DMS53 treated with DMSO at 0.1 percent for 48 hours (cell line): Measurements from ENCODE around the gene SLC26A1.

Source experiments
- DNase-seq: peaks from one replicate; lab custom pipeline; 2025; ENCODE audit not compliant: unreplicated experiment; lab: John Stamatoyannopoulos, UW

SLC26A1 gene

DNA sequence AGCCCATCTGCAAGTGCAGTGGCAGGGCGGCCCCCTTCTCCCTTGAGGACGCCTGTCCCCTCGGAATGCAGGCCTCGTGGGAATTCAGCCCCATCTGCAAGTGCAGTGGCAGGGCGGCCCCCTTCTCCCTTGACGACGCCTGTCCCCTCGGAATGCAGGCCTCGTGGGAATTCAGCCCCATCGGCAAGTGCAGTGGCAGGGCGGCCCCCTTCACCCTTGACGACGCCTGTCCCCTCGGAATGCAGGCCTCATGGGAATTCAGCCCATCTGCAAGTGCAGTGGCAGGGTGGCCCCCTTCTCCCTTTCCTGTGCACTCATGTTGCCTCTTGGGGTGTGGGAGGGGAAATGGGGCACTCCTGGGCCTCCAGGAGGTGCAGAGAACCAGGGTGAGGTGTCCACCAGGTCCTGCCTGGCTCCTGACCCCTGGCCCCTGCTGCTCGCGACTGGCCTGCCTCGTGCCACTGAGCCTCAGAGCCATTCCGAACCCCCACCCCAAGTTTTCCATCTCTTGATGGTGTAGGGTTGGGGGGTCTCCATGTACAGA lies 6.8 kb upstream of the SLC26A1 start:
- DNase-seq = no peak

DNA sequence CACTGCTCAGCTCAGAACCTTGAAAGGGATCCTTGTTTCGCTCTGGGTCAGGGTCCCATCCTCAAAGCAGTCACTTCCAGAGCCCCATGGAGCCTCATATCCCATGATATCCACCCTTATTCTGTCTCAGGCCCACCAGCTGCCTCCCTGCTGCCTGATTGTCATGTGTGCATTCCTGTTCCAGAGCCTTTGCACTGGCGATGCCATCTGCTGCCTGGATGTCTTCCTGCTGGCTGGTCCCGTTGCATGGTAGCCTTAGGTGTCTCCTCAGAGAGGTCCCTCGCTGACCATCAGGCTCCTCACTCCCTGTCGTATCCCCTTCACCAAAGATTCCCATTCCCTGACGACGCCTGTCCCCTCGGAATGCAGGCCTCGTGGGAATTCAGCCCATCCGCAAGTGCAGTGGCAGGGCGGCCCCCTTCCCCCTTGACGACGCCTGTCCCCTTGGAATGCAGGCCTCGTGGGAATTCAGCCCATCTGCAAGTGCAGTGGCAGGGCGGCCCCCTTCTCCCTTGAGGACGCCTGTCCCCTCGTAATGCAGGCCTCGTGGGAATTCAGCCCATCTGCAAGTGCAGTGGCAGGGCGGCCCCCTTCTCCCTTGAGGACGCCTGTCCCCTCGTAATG lies 6.1 kb upstream of the SLC26A1 start:
- peak; percentile 46 for DNase-seq

DNA sequence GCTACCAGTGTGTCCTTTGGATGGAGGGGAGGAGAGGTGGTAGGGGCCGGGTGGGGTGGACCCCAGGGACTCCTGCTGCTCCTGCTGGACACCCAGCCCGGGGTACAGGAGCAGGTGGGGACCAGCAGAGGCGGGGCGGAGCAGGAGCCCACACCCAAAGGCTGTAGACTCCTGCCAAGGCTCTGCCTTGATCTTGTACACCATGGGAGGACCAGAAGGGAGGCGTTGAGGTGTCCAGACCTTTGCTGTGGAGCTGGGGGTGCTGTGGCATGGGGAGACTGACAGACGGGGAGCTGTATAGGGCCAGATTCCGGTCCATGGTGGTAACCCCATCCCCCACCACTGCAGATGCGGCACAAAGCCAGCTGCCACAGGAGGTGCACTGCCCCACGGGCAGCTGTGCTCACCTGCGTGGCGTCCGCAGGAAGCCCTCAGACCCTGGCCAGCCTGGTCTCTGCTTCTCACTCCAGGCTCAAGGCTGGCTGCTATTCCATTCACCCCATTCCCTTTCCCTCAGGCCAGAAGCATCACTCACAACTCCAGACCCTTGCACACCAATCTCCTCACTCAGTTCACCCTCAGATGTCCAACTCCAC lies 5.0 kb upstream of the SLC26A1 start:
- DNase-seq = no peak

DNA sequence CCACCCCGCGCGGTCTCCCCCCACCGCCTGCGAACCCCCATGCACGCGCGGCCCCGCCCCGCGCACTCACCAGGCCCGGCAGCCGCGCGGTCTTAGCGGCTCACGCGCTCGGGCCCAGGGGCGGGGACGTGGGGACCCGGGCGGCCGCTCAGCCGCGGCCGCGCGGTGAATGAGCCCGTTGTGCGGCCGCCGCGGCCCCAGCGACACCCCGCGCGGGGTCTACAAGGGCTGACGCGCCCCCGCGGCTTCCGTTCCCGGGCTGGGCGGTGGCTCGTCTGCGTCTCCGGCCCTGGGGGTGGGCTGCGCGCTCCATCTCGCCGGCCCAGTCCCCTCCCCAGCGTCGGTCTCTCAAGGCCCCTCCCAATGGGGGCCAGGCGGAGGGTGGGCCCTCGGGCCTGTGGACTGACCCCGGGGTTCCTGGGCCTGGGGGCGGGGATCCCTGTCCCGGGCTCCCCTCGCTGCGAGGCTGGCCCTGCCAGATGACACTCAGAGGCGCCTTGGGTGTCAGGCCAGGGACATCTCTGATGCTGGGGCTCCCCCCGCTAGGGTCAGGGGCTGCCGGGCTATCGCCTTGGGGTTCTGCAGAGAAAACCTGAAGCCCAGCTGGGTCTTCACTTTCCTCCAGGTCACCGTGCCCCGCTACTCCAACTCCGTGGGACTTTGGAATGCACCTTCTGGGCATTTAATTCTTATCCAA lies 4.3 kb upstream of the SLC26A1 start:
- DNase-seq = no peak

DNA sequence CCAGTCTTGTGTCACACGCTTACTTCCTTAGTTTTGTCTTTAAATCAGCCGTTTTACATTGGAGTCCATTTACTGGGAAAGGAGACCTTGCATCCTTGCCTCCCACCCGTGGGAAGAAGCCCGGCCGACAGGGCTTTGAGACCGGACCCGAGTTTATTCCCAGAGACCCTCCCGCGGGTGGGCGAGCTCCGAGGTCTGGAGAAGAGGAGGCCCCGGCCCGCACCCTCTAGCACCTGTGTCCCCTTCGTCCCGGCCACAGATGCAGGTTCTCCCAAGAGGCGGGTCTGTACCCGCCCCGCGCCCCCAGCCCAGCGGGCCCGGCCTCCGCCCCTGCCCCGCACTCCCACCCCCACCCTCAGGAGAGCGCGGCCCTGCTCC lies 3.8 kb upstream of the SLC26A1 start:
- no peak for DNase-seq

DNA sequence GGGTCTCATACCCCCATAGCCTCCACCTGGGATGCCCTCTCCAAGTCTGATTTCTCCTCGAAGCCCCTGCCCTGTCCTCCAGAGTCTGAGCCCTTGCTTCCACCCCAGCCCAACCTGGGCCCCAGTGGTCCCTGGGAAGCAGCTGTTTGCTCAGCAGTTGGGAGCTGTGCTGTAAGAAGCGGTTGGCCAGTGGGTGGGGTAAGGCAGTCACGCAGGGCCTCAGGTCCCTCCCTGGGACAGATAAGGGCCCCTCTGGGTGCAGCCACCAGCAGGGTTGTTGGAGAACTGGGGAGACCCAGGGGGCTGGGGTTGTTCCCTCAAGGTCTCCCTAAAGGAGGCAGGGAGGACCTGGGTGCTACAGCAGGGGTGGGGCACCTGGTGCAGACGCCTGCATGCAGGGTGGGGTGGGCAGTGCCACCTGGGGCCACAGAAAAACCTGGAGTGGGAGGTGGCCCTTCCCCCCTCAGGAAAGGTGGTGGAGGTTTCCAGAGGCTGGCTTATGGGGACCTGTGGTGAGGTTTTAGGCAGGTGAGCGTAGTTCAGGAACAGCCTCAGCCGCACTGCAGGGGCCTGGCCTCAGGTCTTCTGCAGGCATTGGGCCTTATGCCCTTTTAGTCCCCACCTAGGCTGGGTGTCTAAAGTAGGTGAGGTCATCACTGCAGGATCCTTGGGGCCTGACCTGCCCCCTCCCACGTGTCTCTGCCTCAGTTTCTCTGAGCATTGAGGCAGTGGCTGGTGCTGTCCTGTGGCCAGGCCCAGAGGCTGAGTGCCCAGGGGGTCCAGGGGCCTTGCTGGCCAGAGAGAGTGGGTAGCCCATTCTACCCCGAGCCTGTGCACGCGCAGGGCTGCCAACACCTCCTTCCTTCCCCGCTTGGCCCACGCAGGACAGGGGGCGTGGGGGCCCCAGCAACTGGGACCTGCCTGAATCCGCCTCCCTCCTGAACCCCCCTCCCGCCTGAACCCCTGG lies 3.1 kb upstream of the SLC26A1 start:
- DNase-seq = no peak

DNA sequence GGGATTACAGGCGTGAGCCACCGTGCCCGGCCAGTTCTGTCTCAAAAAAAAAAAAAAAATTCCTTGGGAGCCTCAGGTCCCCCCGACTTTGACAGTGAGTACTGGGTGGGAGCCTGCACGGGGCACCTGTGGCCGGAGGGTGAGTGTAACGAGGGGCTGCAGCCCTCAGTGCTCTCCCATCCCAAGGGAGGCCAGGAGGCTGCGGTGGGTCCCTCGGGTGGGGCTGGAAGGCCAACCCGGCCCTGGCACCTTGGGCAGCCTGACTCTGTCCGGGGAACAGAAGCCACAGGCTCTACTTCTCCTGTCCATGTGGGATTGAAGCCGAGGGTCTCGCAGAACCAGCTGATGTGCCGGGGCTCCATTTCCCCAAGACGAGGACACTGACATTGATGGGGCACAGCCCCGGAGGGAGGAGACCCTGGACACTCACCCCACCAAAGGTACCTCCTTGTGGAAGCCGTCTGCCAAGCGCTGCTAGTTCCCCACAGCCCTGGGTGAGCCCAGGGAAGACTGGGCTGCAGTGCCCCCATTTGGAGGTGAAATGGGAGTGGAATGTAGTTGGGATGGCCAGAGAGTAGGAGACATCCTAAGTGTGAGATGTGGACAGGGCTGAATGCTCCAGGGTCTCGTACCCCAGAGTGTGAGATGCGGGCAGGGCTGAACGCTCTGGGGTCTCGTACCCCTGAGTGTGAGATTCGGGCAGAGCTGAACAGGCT lies 2.3 kb upstream of the SLC26A1 start:
- DNase-seq = no peak

DNA sequence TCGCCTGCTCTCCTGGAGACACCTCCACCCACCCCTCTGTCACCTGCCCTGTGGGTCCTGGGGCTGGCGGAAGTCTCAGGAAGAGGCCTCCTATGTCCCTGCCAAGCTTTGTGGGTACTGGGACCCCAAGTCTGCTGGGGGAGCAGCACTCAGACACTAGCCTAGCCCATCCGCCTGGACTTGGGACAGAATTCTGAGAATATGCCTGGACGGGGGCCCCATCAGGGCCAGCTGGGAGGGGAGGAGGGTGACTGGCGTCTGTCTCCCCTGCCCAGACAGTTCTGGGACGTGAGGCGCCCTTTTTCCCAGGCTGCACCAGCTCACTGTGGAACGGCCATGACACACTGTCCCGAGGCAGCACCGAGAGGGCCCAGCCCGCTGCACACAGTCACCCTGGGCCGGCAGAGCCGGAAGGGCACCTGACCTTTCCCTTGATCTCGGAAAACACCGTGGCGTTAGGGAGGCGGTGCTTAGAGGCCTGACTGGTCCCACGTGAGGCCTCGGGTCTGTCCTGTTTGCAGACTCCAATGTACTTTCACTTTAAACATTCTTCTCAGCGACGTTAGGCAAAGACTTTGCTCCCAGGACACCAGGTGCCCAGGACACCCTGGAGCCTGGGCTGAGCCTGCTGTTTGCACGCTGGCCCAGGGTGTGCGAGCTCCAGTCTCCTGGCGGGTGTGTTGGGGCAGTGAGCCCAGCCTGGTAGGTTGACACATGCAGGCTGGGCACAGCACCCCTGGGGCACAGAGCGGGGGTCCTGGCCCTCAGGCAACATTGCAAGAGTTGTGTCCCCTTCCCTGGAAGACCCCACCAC lies 700 bp downstream of the SLC26A1 start:
- peak; percentile 98 for DNase-seq

DNA sequence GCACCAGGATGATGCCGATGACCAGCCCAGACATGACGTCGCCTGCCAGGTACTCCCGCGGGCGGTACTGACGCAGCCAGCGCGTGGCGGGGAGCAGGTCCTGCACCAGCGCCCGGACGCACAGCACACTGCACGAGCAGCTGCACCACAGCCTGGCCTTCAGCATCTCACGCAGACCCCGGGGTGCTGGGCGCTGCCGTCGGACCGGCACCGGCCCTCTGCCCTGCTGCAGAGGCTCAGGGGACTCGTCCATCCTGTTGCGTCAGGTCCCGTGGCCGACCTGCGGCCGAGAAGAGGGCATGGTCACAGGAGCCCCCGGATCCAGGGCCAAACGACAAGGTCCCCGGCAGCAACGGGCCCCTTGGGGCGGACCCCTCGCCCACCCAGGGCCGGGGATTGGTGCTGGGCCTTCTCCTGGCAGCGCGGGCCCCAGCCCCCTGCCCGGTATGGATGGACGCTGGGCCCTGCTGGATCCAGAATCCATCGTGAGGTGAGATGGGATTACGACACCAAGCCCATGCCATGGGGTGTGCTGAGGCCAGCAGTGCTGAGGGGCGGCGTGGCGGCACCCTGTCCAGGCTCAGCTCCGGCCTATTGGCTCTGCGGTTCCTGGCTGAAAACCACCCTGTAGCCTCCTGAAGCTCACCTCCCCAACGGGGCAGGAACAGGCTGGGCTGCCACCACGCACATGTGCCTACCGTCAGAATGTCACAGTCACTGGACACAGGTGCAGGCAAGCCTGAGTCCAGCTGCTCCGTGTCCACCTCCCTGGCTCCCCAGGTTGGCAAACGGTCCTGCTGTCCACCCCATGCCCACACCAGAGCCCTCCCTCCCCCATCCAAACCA lies 1.5 kb downstream of the SLC26A1 start:
- DNase-seq = no peak

DNA sequence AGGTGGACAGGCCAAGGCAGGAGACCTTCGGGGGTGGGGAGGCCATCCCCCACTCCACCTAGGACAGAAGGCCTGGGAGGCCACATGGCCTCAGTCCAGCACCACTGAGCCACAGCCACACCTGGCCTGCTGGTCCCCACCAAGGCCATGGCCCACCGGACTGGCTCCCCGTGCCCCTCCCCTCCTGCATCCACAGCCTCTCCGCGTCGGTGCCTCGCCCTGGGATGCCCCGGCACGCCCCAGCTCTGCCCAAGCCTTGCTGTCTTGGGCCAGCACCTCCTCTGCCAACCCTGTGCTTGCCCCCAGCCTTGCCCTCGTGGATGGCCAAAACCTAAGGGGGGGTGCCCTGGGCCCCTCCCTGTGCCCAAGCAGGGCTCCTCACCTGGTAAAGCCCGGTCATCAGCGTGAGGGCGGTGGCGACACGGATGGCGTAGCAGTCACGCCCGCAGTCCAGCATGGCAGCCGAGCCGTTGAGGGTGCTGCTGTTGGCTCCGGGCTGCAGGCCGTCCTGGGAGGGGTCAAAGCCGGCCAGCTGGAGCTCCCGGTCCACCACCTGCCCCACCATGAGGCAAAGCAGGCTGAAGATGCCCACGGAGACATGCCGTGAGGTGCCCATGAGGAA lies 2.3 kb downstream of the SLC26A1 start:
- no peak for DNase-seq

DNA sequence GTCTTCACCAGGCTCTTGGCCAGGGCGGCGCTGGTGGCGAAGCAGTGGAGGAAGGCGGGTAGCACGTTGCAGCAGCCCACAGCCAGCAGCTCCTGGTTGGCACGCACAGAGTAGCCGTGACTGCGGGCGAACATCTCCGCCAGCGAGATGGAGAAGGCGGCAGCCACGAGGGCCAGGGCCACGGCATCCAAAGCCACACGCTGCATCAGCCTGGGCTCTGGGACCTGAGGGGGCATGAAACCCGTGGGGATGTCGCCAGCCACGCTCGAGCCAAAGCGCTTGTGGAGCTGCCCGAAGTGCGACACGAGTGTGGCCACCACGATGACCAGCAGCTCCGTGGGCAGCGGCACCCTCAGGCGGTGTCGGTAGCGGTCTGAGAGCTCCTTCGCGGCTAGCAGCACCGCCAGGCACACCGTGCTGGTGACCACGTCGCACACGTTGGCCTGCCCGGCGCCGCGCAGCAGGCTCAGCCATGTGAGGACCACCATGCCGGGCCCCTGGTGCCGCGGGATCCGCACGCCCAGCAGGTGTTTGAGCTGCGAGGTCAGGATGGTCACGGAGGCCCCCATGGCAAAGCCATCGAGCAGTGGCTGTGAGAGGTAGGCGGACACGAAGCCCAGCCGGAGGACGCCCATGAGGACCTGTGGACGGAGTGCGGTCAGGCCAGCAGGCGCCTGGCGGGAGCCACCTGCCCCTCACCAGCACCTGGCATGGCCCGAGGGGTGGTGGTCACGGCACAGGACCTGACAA lies 3.3 kb downstream of the SLC26A1 start:
- DNase-seq = no peak

DNA sequence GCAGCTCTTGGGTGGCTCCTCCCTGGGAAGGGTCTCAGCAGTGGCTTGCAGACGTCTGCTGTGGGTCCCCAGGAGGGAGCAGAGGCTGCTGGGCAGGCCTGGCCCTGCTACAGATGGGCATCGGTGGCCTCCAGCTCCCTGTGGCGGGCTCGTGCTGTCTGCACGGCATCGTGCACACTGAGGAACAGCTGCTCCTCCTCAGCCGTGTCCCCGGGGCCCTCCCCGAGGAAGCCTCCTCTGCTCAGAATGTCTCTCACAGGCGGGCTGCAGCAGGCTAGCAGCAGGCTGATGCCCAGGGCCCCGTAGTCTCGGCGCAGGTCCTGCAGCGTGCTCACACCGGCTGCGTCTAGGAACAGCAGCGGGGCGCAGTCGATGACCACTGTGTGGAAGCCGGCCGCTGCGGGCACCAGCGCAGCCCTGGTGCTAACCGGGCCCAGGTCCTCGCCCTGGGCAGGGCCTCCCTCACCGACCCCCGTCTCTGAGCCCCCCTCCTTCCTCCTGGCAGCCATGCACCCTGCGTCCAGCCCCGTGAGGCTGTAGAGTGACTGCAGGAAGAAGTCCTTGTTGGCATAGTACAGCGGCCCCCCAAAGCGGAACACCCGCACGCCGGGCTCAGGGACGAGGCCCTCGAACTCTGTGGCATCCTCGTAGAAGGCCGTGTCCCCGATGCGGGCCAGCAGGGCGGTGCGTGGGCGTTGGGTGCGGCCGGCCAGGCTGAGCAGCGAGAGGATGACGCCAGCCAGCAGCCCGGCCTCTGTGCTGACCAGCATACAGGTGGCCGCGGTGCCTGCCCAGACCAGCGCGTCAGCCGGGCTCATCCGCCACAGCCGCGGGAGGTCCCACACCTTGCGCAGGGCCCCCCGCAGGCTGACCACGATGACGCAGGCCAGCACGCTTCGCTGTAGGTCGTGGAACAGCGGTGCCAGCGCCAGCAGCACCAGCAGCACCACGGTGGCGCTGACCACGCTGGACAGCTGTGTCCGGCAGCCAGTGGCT lies 4.2 kb downstream of the SLC26A1 start:
- no peak for DNase-seq

DNA sequence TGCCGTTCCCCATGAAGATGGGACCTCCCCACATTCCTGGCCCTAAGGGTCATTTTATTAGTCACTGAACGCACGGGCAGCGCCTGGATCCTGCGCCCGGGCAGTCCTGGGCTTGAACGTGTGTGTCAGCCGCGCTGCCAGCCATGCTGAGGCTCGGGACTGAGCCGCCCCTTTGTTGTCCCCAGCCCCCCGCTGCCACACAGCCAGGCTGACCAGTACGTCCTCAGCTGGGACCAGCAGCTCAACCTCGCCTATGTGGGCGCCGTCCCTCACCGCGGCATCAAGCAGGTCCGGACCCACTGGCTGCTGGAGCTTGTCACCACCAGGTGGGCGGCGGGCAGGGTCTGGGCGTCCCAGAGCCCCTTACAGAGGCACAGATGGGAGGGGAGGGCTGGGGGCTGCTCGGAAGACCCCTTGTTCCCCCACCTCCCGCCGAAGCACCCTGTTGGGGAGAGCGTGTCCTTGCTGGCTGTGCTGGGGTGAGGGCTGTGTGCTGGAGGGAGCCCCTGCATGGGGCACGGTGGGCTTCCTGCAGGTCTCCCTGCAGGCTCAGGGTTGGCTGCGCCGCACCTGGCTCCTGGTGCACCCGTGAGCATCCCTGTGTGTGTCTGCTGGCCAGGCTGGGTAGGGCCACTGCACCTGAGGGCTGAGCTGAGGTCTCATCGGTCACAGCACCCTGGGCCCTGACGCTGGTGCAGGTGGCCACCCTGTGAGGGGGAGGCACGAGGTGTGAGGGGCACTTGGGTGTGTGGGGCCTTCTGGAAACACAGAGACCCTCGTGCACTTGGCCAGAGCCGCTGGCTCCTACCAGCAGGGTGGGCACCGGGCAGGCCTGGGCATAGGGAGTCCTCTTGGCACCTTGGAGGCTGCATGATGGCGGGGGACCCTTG lies 5.3 kb downstream of the SLC26A1 start:
- DNase-seq = no peak

DNA sequence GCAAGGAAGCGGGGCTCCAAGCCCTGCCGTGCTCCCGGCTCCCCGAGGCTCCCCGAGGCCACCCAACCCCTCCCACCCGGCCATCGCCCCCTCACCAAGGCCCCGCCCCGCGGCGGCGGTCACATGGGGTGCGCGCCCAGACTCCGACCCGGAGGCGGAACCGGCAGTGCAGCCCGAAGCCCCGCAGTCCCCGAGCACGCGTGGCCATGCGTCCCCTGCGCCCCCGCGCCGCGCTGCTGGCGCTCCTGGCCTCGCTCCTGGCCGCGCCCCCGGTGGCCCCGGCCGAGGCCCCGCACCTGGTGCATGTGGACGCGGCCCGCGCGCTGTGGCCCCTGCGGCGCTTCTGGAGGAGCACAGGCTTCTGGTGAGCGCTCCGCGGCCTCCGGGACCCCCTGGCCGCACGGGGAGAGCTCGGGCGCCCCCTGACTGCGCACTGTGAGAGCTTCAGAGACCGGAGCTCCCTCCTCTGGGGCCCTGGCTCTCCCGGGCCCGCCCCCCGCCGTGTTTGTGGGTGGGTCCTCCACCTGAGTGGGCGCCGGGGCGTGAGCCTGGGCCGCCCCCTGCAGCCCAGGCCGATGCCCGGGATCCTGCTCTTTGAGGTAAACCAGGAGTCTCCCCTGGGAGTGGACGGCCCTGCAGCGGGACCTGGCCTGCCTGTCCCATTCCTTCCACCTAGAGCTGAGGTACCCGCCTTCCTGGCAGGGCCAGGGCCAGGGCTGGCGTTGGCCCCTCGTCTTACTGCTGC lies 6.2 kb downstream of the SLC26A1 start, which contains the start of gene IDUA:
Gene IDUA, plus strand, starts transcription at position 166 of the 745 bp plus-strand sequence. Its CDS starts 41 bp downstream, at position 207.
- DNase-seq = peak; percentile 69
